ENCODE results near the gene THY1. TPM values are rescaled to one million over a fixed set of nuclear protein-coding genes. Genes with fewer than 3 reads are reported as not detected.
A peak's percentile ranks its signal among the peaks of the same experiment; 100 is the strongest.
"Not testable (repeated sequence)": the region's sequence is repeated elsewhere in the genome, so short reads cannot be mapped to it uniquely, and the experiment has no call there.

Gene THY1
- total RNA-seq, 1 donor from 2014 or later: 49.6 TPM

DNA sequence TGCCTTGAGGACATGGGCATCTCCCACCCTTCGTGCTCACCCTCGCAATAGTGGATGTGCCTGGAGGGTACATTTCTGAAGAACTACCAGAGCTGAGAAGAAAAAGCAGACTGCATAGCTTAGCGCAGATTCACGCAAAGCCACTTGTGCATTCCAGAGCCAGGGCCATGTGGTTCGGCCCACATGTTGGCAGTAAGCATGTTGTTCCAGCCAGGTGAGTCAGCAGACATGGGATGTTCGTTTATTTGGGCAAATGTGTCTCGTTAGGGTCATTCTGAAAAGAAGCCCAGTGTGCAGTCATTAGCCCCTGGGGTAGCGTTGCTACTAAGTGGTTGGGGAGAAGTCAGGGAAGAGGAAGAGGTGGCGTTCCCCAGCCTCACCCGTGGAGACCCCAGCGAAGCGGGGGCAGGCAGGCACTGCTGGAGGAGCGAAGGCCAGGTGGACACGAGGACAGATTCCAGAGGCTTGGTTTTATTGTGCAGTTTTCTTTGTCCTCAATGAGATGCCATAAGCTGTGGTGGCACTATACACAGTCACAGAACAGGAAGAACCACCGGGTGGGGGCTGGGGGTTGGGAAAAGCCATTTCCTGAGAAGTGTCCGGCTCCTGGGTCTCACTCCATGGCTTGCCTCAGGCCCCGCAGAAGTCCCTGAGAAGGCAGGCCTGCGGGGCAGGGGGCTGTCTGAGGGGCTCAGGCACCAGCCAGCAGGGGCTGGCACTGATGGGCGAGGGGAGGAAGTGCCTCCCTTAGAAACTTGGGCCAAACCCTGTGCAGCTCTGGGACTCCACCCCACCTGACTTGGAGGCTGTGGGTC lies 5.0 kb downstream of the THY1 start:
- no peak for DNase-seq

DNA sequence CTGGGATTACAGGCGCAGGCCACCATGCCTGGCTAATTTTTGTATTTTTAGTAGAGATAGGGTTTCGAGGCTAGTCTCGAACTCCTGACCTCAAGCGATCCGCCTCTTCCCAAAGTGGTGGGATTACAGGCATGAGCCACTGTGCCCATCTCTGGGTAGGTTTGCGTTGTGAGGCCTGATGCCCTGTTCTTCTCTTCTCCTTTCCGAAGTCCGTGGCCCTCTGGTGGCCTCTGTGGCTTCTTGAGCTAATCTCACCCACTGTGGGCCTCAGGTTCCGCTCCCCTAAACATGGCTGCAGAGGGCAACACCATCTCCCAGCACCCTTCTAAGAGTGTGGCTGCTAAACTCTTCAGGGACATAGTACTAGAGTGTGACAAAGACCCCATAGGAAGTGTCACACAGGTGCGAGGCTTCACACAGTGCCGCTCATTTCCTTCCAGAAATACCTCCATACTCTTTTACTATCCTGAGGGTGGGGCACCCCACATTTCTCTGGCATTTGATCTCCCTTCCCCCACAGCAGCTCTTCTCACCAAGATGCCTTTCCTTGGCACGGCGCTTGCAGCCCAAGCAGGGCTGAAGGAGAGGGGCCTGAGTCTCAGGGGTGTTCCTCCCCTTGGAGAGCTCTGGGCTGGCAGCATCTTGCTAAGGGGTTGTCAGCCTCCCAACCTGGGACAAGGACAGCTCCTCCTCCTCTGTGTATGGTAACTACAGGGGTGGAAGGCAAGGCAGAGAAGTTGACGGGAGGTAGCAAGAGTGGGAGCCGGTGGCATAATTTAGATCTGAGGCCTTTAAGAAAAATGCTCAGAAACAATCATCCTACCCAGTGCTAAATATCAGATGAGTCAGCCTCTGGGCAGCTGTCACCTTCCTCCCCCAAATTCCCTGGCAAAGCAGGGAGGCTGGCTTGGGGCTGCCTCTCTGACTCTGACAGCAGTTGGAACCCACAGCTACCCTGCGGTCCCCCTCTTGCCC lies 6.1 kb downstream of the THY1 start:
- peak; percentile 53 for DNase-seq

GRCh38 chr11:119415966-119416365 lies 7.0 kb downstream of the THY1 start:
- no peak for DNase-seq

DNA sequence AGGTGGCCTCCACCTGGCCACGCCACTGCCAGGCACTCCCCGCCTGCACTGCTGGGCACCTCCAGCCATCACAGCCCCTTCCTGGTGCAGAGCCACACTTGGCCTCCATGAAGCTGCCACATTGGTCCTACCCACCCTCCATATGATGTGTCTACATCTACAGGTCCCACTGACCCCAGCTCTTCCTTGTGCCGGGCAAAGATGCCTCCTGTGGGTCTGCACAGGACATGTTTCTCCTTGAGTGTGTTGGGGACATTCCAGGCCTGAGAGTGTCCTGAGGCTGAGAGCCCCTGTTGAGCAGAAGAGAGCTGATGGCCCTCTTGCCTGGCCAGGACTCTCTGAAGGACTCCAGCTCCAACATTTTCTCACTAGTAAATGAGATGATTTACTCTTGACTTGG lies 7.5 kb downstream of the THY1 start:
- no peak for DNase-seq

- no peak for DNase-seq
These were observed 8.2 kb downstream of the THY1 start for GRCh38 chr11:119414734-119415133.

DNA sequence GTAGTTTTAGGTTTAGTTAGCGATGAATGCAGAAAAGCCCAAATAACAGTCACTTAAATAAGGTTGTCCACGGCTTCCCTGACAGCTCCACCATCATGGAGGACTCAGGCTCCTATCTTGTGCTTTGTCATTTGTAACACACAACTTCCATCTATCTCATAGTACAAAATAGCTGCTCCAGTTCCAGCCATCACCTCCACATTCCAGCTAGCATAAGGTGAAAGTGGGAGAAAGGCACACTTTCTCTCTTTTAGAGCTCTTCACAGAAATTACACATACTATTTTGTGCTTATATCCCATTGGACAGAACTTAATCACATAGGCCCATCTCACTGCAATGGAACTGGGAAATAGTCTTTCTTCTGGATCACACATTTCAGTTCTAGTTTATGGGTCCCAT lies 8.7 kb downstream of the THY1 start:
- DNase-seq: no peak

- no peak for DNase-seq
These were observed 10.9 kb downstream of the THY1 start for GRCh38 chr11:119412072-119412471.

GRCh38 chr11:119410501-119410900 lies 12.5 kb downstream of the THY1 start:
- no peak for DNase-seq

DNA sequence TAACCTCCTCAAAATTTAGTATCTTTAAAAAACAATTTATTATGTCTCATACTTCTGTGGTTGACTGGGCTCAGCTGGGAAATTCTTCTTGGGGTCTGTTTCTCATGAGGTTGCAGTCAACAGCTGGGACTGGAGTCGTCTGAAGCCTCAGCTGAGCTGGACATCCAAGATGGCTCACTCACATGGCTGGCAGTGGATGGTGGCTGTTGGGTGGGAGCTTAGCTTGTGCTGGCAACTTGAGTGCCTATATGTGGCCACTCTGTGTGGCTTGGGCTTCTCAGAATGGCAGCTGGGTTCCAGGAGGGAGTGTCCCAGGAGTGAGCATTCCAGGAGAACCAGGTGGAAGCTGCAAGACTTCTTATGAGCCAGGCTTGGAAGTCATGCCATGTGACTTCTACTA lies 13.2 kb downstream of the THY1 start:
- DNase-seq: no peak

DNA sequence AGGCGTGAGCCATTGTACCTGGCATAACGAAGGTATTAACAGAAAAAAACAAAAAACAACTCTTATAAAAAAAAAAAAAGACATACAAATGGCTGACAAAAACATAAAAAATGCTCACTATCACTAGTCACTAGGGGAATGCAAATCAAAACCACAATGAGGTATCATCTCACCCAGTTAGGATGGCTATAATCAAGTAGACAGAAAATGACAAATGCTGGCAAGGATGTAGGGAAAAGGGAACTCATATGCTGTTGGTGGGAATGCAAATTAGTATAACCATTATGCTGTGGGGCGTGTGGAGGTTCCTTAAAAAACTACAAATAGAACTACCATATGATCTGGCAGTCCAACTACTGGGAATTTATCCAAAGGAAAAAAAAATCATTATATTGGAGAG lies 17.0 kb downstream of the THY1 start:
- no peak for DNase-seq

- DNase-seq: not testable (repeated sequence)
These were observed 17.5 kb downstream of the THY1 start for GRCh38 chr11:119405448-119405847.

DNA sequence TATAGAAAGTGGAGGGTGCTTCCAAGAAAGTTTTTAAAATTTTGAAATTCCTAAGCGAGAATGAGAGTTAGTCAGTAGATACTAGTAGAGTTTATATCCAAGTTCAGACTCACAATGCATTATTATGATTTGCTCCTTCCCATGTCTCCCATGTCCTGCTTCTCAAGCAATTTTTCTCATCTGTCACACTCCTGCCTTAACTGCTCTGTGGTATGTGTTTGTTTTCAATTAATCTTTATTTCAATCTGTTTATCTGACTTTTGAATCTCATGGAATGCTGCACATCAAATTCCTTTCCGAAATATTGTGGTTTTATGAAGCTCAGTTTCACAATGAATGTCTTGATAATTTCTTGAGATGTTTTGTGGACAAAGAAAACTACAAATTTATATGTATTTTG lies 18.1 kb downstream of the THY1 start:
- DNase-seq: no peak

- peak; percentile 74 for DNase-seq
These were observed 20.0 kb downstream of the THY1 start for GRCh38 chr11:119403021-119403420.

GRCh38 chr11:119402470-119402869 lies 20.5 kb downstream of the THY1 start:
- DNase-seq: no peak

GRCh38 chr11:119400860-119401259 lies 22.1 kb downstream of the THY1 start:
- DNase-seq: no peak

- no peak for DNase-seq
These were observed 25.2 kb downstream of the THY1 start for GRCh38 chr11:119397740-119398139.

DNA sequence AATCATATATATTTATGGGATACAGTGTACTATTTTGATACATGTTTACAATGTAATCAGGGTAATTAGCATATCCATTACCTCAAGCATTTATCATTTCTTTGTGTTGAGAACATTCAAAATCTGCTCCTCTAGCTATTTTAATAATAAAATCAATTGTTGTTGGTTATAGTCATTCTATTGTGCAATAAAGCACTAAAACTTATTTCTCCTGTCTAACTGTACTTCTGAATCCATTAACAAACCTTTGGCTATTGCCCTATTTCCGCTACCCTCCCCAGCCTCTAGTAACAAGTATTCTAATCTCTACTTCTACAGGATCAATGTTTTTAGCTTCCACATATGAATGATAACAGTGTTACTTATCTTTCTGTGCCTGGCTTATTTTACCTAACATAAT lies 26.1 kb downstream of the THY1 start:
- no peak for DNase-seq

GRCh38 chr11:119391275-119391674 lies 31.7 kb downstream of the THY1 start:
- DNase-seq: no peak

DNA sequence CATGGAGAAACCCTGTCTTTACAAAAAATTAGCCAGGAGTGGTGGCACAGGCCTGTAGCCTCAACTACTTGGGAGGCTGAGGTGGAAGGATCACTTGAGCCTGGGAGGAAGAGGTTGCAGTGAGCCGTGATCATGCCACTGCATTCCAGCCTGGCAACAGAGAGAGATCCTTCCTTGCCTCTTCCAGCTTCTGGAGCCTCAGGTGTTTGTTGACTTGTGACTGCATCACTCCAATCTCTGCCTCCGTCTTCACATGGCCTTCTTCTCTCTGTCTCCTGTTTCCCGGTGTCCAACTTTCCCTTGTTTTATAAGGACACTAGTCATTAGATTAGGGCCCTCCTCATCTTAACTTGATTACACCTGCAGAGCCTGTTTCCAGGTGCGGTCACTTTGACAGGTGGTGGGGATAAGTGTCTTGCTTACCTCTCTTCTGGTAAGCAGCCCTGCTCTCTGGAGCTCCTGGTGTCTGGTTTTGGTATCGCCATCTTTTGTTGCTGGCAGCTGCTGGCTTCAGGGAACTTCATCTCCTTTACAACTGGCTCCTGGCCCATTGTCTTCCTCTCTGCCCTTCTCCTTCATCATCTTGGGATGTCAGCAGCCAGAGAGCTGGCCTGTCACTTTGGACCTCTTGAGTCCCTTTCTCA lies 33.2 kb downstream of the THY1 start:
- DNase-seq: no peak

DNA sequence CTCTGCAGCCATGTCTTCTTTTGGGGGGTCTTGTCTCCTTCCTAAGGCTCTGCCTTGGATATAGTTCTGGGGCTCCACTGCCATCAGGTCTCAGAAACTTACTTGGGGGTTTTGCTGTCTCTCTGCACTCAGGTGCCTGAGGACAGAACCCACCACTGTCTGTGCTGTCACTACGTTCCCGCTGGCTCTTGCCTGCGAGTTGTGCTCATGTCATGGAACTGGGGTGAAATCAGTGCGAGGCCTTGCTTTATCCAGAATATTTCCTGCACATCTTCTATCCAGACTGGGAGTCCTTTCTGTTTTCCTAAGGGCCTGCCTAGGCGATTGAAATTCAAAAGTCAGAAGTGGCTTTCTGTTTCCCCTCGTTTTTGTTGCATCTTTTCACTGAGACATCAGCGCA lies 34.9 kb downstream of the THY1 start:
- no peak for DNase-seq

DNA sequence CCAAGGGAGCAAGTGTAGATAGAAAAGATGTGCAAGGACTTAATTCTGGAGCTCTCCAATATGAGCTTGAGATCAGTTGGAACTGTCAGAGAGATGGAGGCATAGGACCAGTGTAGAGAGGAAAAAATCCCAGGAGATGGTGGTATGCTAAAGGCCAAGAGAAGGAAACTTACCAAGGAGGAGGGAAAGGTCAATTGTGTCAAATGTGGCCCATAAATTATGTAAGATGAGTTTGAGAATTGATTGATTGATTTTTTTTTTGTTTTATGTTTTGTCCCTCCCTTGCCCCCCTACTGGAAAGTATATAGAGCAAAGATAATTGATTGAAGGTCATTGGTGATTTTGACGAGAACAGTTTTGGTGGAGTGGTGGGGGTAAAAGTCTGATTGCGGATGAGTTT lies 38.6 kb downstream of the THY1 start:
- DNase-seq: no peak

GRCh38 chr11:119382513-119382912 lies 40.5 kb downstream of the THY1 start:
- not testable (repeated sequence) for DNase-seq

DNA sequence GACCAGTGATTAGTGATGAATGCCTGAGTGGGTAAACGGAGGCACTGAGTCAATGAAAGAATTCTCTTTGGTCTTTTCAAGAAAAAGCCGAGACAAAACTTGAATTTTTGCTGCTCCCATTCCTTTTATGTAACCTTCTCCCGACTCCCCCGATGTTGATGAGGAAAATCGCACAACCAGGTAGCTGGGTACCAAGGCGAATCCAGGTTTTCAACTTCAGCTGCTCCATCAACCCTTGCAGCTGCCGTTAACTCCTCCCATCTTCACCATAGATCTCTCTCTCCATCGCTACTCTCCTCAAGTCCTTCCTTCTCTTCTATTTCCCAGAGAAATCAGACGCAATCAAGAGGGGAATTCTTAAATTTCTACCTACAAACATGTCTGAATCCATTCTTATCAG lies 40.9 kb downstream of the THY1 start:
- no peak for DNase-seq
